Fibroblast of lung (primary cell): ENCODE measurements around the gene HPCAL1.

ENCODE experiments used
- CTCF ChIP-seq, 2 donors: IDR thresholded peaks in 1 of 2; conservative IDR thresholded peaks in 1 of 2; 1 replicate in 1 of 2; 2 replicates in 1 of 2; pipeline ENCODE4 v1.5.1; 2011 to 2012; ENCODE audit warnings: low read length in 2 of 2, control low read depth in 1 of 2, inconsistent platforms in 1 of 2, low read depth in 1 of 2, mild to moderate bottlenecking in 1 of 2
- EZH2 ChIP-seq: IDR thresholded peaks from 2 replicates; pipeline ENCODE4 v1.5.1; 2012; ENCODE audit warnings: low read length, control low read depth, mild to moderate bottlenecking; ENCODE audit errors: missing control alignments

GRCh38 chr2:10256031-10256514 lies 46.6 kb upstream of the HPCAL1 start:
- TF ChIP-seq CTCF (conservative IDR thresholded peaks at IDR 0.05 in 1 of 2, IDR thresholded peaks at IDR 0.05 in 1 of 2; ENCODE audit: low read depth in 1 of 2, low read length in 2 of 2) (no peak), EZH2 (no peak)
